Activated naive CD4-positive, alpha-beta T cell treated with Interleukin-2 at 50 U/mL for 16 hours (primary cell): ENCODE results near the gene ZDHHC22.

Experiments
- DNase-seq: peaks from one replicate; pipeline ENCODE4 v3.0.0-alpha.2; 2020

Gene ZDHHC22

GRCh38 chr14:77155083-77155482, 13.5 kb upstream of the ZDHHC22 start:
- DNase-seq: no peak

DNA sequence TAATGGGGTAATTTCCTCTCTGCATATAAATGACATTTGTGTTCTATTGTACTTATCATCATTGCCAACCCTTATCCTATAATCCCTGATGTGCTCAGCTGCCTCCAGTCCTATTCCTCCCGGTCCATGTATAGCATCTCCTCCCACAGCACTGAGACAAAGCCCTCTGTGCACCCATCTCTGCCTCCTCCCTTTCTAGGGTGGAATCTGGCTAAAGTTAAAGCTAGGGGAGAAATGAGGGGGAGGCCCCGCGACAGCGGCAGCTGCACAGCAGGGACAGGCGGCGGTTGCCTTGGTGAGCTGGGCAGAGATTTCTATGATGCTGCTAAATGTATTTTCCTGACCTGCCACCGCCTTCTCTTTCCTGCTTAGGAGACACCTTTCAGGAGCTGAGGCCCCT, 12.8 kb upstream of the ZDHHC22 start:
- DNase-seq: no peak

DNA sequence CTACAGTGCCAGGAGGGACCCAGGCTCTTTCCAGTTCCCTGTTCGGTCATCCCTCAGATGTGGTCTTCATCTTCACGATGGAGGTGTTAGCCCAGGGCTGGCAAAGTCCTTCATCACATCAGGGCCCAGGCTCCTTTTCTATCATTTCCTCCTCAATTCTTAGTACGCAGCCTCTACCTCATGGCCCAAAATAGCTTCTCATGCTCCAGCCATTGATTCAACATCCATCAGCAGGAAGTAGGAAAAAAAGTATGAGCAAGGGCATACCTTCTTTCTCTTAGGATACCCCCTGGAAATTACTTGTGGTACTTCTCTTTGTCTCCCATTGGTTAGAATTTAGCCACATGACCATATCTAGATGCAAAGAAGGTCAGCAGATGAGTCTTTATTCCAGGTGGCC, 12.2 kb upstream of the ZDHHC22 start:
- no peak for DNase-seq

GRCh38 chr14:77151918-77152588, 10.5 kb upstream of the ZDHHC22 start:
- DNase-seq: no peak

GRCh38 chr14:77151245-77151644, 9.7 kb upstream of the ZDHHC22 start:
- no peak for DNase-seq

GRCh38 chr14:77148510-77149231, 7.1 kb upstream of the ZDHHC22 start:
- DNase-seq: no peak

- no peak for DNase-seq
Measured at GRCh38 chr14:77145975-77146740, 4.6 kb upstream of the ZDHHC22 start.

DNA sequence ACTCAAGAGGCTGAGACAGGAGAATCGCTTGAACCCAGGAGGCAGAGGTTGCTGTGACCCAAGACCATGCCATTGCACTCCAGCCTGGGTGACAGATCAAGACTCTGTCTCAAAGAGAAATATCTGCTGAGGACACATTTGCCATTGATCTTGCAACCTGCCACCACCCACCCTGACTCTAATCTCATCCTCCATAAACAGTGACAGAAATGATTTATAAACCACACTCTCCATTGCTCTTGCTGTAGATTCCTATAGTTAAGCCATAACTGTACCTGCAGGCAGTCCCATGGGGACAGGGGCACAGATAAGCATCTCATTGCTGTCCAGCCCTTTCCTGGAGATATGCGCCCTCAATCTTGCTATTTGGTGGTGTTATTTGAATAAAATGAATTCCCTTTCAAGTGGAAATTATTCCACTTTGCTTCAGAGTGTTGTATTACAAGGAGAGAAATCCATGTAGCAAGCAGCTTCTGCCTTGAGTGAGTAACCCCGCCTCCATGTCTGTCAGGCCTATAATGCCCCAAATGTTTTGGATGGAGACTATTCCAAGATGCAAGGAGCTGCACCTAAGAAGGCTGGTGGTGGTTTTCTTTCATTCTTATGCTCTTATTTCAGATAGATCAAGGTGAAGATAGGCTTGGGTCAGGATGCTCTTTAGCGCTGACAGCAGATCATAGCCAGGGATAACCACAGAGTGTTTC, 3.0 kb upstream of the ZDHHC22 start:
- no peak for DNase-seq

DNA sequence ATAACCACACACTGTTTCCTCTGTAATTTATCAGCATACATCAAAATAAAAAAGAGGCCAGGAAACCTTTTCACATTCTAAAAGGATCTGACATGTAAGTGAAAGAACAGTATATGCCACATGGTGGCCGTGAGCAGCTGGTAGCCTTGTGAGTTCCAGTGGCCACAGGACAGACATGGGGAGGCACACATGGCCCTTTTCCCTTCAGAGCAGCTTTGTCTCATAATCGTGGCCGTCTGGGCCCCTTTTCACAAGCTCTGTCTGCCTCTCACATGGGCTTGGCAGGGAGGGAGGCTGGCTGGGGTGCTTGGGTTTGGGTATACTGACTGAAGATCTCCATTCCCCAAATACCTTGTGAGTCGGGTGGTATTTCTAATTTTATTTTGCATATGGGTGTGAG, 1.5 kb upstream of the ZDHHC22 start:
- no peak for DNase-seq

DNA sequence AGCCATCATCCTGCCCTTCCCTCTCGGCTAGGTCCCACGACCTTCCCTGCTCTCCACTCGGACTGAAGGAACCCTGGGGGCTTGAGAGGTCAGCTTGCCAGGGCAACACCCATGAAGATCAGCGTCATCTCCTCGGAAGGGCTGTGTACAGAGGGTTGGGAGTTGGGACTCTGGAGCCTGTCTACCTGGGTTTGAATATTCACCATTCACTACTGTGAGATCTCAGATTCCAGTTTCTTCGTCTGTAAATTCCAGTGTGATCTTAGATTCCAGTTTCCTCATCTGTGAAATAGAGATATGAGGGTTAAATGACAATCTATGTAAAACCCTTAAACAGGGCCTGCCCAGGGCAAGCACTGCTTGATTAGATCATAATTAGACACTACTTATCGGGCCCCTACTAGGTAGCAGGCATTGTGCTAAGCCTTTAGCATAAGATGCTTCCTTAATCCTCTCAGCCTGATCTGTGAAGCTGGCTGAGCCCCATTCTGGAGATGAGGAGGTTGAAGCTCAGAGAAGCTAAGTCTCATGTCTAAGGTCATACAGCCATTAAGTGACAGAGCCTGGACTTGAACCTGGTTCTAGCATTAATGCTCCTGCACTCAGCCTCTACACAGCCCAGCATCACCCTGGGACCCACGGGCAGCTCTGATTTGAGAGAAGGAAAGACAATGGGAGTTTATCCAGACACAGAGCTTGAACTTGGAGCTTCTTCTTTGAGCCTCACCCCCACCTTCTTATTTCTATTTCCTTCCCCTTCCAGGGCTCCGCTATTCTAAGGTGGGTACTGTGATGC, 612 bp upstream of the ZDHHC22 start:
- DNase-seq: no peak

DNA sequence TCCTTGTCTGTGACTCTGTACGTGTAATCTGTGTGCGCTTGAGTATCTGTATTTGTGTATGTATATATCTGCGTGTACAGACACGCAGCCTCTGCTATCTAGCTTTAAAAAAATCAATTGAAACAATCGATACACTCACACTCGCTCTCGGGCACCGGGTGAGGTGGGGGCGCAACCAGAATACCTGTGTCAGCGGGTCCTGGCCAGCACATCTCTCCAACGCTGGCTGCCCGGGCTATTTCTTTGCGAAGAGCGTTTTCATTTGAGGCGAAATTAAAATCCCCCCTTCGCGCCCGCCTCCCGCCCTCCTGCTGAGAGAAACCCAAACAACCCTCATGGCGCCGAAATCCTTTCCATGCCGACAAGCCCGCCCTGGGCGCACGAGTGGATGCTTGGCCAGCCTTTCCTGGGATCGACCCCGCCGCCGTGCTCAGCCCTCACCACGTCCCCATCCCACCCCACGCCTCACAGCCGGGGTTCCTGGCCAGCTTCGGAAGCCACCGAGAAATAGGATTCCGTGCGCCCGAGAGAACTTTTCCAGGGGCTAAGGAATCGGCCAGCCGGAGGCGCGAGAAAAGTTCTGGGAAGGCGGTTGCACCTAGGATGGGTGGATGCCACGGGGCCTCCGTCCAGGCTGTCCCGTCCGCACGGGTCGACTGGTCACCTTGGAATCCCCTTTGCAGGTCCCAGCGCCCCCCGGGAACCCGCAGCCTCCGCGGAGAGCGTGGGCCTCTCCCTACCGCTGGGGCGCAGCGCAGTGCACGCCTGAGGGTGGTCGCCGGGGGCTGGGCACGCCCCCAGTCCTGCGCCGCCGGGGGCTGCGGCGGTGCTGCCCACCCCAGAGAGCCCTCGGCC, 1.0 kb downstream of the ZDHHC22 start:
- DNase-seq: no peak

DNA sequence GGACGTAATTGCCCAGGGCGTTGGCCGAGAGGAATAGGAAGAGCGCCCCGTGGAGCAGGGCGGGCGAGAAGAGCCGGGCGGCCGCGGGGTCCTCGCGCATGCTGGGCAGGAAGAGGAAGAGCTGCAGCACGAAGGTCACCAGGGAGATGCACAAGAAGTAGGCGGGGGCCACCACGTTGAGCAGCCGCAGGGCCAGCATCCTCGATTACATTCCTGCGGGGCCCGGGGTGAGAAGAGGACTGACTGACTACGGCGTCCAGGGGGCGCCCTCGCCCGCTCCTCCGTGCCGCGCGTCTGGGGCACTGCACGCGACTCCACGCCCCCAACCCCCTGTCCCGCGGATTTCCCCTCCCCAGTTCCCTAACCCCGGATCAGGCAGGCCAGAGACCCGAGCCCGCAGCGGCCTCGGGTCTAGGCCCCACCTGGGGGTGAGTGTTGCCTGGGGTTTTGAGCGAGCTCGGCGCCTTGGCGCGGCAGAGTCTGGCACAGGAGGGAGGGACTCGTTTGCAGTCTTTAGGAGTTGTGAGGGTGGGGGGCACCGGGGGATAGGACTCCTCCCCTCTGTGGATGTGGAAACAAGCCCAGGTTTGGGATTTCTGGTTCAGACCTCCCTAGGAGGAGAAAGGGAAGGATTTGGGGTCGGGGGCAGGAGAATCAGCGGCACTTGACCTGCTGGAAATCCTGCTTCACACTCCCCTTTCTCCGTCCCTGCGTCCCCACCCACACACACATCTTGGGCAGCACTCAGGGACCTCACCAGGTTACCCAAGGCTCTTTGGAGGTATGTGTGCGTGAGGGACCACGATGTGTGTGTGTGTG, 1.8 kb downstream of the ZDHHC22 start:
- DNase-seq: peak; percentile 35

DNA sequence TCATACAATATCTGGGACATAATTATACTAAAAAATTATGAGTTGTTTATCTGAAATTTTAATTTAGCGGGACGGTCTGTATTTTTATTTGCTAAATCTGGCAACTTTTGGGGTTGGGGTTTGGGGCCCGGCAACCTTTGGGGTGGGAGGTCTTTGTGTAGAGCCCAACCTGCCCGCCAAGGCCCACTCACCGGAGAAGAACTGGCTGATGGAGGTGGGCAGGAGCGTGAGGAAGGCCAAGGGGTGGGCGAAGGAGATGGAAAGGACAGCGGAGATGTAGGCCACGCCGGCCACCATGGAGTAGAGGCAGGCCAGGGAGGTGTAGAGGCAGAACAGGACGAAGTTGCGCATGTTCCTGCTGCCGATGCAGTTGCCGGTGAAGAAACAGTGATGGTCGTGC, 2.6 kb downstream of the ZDHHC22 start:
- DNase-seq: no peak

GRCh38 chr14:77133720-77134338, 7.8 kb downstream of the ZDHHC22 start:
- peak; percentile 45 for DNase-seq

GRCh38 chr14:77131871-77132486, 9.6 kb downstream of the ZDHHC22 start:
- DNase-seq: no peak

- no peak for DNase-seq
Measured at GRCh38 chr14:77131206-77131605, 10.4 kb downstream of the ZDHHC22 start.

- no peak for DNase-seq
Measured at GRCh38 chr14:77130386-77130785, 11.2 kb downstream of the ZDHHC22 start.

GRCh38 chr14:77128414-77128891, 13.1 kb downstream of the ZDHHC22 start:
- DNase-seq: no peak

DNA sequence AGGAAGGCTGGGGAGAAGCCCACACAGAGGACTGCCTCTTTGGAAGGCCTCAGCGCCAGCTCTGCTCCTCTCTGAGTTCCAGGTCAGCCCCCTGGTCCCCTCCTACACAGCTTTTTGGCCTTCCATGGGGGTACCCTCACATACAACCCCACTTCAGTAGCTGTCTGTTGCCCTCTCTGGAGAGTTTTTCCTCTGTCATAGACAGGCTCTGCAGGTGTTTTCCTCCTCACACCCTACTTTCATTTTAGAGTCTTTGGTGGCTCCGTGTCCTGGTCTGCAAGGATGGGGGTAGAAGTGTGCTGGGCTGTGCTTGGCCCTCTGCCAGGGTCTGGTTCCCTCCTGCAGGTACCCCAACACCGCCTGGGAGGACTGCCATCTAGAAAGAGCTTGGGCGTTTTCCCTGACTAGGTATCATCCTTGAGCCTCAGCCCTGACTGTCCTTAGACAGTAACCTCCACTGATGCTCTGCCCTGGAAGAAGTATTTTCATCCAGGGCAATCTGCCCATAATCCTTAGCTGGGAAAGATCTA, 15.1 kb downstream of the ZDHHC22 start:
- no peak for DNase-seq
